Measurements from ENCODE around the gene KRTAP1-5.
"Not testable (repeated sequence)": the region's sequence is repeated elsewhere in the genome, so short reads cannot be mapped to it uniquely, and the experiment has no call there.

Gene KRTAP1-5

DNA sequence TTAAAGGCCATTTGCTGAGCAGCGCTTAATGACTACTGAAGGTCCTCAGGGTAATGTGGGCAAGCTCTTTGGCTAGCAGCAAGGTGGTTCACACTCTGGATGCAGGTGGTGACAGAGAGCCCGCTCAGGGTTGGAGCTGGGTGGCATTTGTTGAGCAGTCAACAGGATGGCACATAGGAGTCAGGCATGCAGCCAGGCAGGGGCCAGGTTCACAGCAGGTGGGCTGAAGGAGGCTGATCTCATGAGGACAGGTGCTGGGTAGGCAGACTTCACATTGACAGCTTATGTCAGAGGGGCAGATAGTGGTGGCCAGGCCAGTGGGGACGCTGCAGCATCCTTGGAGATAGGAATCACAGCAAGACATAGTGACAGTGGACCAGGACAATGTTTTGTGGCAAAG is 22.6 kb downstream of the KRTAP1-5 start:
- DNase-seq (ENCODE audit: low read depth in 2 of 2) = no peak

DNA sequence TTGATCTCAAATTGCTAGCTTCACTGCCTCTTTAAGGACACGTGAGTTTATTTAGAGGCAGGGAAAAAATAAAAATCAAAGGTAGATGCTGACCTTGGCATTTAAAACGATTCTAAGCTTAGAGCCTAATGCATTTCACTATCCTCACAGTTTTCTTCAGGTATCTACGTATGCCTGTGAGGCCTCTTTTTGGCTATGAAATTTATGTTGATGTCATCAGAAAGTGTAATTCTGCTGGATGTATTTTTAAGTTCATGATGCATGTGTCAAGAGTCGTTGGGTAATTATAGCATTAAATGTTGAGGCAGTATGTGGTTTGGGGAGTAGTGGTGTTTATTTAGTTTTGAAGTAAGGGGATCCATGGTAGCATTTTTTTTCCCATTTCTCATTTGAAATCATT is 23.1 kb downstream of the KRTAP1-5 start:
- DNase-seq (ENCODE audit: low read depth in 2 of 2) = no peak

DNA sequence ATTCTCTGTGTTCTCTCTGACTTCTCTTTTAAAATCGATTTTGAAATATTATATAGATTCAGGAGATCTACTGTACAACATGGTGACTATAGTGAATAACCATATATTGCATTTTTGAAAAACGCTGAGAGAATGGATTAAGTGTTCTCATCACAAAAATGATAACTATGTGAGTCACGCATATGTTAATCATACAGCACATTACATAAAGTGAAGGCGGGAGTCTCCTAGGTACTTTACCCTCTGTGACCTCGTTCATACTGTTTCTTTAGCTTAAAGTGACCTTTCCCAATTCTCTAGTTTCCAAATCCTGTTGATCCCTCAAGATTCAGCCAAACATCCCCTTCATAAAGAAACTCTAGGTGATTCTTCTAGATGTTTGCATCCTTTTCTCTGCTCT is 24.2 kb downstream of the KRTAP1-5 start:
- DNase-seq (ENCODE audit: low read depth in 2 of 2) = no peak

DNA sequence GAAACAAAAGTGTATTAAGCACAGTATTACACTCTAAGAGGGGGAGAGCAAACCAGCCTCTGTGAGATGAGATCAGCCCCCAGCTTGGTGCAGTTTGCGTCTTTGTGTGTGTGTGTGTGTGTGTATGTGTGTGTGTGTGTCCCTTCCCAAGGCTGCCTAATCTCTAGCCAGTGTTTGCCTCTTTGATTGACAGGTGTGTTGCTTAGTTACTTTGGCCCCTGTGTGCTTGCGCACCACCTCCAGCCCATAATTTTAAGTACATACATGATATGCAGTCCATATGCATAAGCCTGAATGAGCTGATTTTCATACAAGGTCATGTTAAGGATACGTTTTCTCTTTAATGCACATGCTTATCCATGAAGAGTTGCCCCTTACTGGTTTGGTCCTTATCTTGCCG is 25.2 kb downstream of the KRTAP1-5 start:
- no peak for DNase-seq (ENCODE audit: low read depth in 2 of 2)

- not testable (repeated sequence) for DNase-seq (ENCODE audit: low read depth in 2 of 2)
These were observed 27.4 kb downstream of the KRTAP1-5 start, which contains the start of gene KRTAP3-2 for GRCh38 chr17:40999563-40999962. KRTAP3-2 (minus strand) TSS chr17:40999906; CDS start chr17:40999853, 53 bp downstream.

DNA sequence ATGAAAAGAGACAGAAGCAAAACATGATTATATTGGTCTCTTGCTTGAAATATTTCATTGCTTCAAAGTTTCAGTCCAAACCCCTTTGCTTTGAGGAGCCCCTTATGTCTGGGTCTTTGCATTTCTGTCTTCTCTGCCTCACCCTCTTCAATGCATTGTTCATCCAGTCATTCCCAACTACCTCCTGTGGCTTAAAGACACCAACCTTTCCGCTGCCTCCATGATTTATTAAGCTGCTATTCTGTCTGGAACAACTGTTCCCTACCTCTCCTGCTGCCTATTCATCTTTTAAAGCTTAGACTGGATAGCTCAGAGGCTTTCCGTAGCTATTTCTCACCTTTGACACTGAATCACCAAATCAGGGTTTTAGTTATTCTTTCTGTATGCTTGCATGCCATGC is 29.6 kb downstream of the KRTAP1-5 start:
- DNase-seq (ENCODE audit: low read depth in 2 of 2) = no peak

GRCh38 chr17:40996829-40997228 is 30.2 kb downstream of the KRTAP1-5 start:
- no peak for DNase-seq (ENCODE audit: low read depth in 2 of 2)

GRCh38 chr17:40995116-40995515 is 31.9 kb downstream of the KRTAP1-5 start:
- no peak for DNase-seq (ENCODE audit: low read depth in 2 of 2)

- no peak for DNase-seq (ENCODE audit: low read depth in 2 of 2)
These were observed 33.2 kb downstream of the KRTAP1-5 start, which contains the start of gene KRTAP3-3 for GRCh38 chr17:40993839-40994238. KRTAP3-3 (minus strand) TSS chr17:40994164; CDS start chr17:40994097, 67 bp downstream.

GRCh38 chr17:40993084-40993483 is 33.9 kb downstream of the KRTAP1-5 start:
- DNase-seq (ENCODE audit: low read depth in 2 of 2) = no peak

GRCh38 chr17:40992666-40993065 is 34.3 kb downstream of the KRTAP1-5 start:
- DNase-seq (ENCODE audit: low read depth in 2 of 2) = no peak

DNA sequence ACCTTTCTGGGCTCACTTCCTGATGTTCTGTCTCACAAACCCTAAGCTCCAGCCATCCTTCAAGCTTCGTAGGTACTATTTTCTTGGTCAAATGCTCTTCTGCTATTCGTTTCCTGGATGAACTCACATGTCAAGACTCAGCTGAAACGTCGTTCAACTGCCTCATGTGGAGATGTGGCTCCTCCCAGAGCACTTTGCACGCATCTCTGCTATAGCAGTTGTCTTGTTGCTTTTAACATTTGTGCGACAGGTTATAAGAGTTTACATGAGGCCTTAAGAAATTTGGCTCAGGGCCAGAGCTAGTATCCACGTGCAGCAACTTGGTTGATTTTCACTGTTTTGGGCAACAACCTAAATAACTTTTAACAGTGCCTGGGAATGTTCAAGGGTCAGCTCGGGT is 40.1 kb downstream of the KRTAP1-5 start:
- DNase-seq (ENCODE audit: low read depth in 2 of 2) = no peak

GRCh38 chr17:40984226-40984625 is 42.8 kb downstream of the KRTAP1-5 start, which contains the start of gene KRT40:
KRT40 (minus strand) TSS chr17:40984326; CDS start chr17:40984273, 53 bp downstream.
- no peak for DNase-seq (ENCODE audit: low read depth in 2 of 2)

DNA sequence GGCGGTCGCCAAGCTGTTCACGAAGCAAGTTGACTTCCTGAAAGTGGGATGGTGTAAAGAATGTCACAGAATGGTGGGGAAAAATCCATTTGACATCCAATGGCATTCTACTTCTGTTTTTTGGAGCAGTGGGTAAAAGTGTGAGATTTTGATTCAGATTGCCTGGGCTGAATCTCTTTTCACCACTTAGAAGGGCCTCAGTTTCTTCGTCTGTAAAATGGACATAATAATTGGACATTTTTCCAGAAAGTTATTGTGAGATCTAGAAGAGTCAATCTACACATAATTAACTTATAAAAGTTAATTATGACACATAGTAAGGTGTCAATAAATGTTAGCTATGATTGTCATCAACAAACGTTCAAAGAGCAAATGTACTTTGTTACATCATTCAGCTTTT is 45.9 kb downstream of the KRTAP1-5 start:
- DNase-seq (ENCODE audit: low read depth in 2 of 2) = no peak

DNA sequence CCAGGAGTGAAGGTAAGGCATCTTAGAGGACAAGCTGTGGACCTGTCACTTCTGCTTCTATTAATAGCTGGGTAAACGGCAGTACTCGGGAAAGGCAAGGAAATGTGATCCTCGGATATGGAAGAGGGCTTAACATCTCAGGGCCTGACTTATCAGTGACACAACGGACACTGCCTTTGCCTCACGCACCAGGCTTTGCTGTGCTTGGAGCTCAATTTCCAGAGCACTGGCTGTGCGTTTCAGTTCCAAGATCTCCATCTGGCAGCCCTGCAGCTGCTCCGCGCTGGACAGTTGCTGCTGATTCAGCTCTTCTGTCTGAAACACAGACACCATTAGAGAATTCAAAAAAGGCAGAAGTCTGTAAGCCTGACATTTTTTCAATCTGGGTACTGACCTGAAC is 46.4 kb downstream of the KRTAP1-5 start:
- DNase-seq (ENCODE audit: low read depth in 2 of 2) = no peak

DNA sequence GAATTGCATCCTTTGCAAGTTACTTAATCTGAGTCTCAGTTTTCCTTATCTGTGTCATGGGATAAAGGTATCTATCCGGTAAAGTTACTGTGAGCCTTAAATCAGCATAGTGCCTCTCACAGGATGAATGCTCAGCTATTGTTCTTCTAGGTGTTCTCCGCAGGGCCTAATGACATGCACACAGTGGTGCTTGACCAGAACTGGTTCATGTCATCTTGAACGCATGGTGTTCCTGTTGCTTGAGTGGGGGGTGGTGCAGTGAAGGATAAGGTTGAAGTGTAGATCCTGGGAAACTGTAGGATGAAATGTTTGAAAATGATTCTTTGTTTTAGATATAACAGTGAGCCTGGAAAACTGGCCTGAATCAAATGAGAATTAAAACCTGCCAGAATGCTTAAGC is 46.9 kb downstream of the KRTAP1-5 start:
- no peak for DNase-seq (ENCODE audit: low read depth in 2 of 2)

GRCh38 chr17:40978575-40979151 is 48.3 kb downstream of the KRTAP1-5 start:
- DNase-seq (ENCODE audit: low read depth in 2 of 2) = no peak
